RWPE2 (cell line): ENCODE measurements around the gene HNRNPA0.
"Not testable (repeated sequence)": the region's sequence is repeated elsewhere in the genome, so short reads cannot be mapped to it uniquely, and the experiment has no call there.

Source experiments
- ATAC-seq: fragments of 200-7000 bp; cut with Tn5 transposase; 3 replicates; pipeline ENCODE4 v1.9.1; 2021; ENCODE audit warnings: low read depth
- DNase-seq: peaks from one replicate; pipeline ENCODE4 v3.0.0-alpha.2; 2020; ENCODE audit warnings: low spot score
- H3K27ac ChIP-seq: fragments of 450-650 bp; 2 replicates; pipeline ENCODE4 v1.5.1; 2017; ENCODE audit warnings: mild to moderate bottlenecking; ENCODE audit not compliant: poor library complexity, severe bottlenecking
- H3K27me3 ChIP-seq: fragments of 250-450 bp; sonication (Bioruptor Pico); 2 replicates; pipeline ENCODE4 v1.5.1; 2021; ENCODE audit warnings: mild to moderate bottlenecking, moderate library complexity; ENCODE audit not compliant: insufficient read depth, poor library complexity, severe bottlenecking
- H3K36me3 ChIP-seq: fragments of 250-450 bp; sonication (Bioruptor Pico); 2 replicates; pipeline ENCODE4 v1.5.1; 2020; ENCODE audit warnings: low read depth, mild to moderate bottlenecking, moderate library complexity
- H3K4me1 ChIP-seq: fragments of 250-450 bp; sonication (Bioruptor Pico); 2 replicates; pipeline ENCODE4 v1.5.1; 2021; ENCODE audit warnings: mild to moderate bottlenecking, moderate library complexity; ENCODE audit not compliant: insufficient read depth, poor library complexity, severe bottlenecking
- H3K4me3 ChIP-seq: fragments of 250-450 bp; sonication (Bioruptor Pico); 2 replicates; pipeline ENCODE4 v1.5.1; 2021; ENCODE audit warnings: mild to moderate bottlenecking, moderate library complexity; ENCODE audit not compliant: severe bottlenecking
- H3K9me3 ChIP-seq: fragments of 250-450 bp; sonication (Bioruptor Pico); 2 replicates; pipeline ENCODE4 v1.5.1; 2021; ENCODE audit warnings: mild to moderate bottlenecking, moderate library complexity; ENCODE audit not compliant: severe bottlenecking
- CTCF ChIP-seq: fragments of 450-650 bp; IDR thresholded peaks from one replicate; pipeline ENCODE4 v1.5.1; 2017; ENCODE audit warnings: mild to moderate bottlenecking, moderate library complexity; ENCODE audit not compliant: poor library complexity, severe bottlenecking

The HNRNPA0 gene

GRCh38 chr5:137794863-137795262, 40.7 kb upstream of the HNRNPA0 start:
- TF ChIP-seq CTCF = no peak
- H3K4me3 ChIP-seq = no peak overlapping the region
- H3K36me3 ChIP-seq = no peaks in the 10 kb centered on the region
- H3K27ac ChIP-seq = no peak overlapping the region
- no peaks in the 10 kb centered on the region for H3K4me1 ChIP-seq
- no peaks in the 10 kb centered on the region for H3K9me3 ChIP-seq
- no peak for ATAC-seq
- DNase-seq = no peak
- peaks cover 10% of the 10 kb centered on the region for H3K27me3 ChIP-seq

- no peak overlapping the region for H3K27ac ChIP-seq
- no peak overlapping the region for H3K4me3 ChIP-seq
- no peaks in the 10 kb centered on the region for H3K4me1 ChIP-seq
- DNase-seq (no peak), ATAC-seq (no peak)
- no peak for TF ChIP-seq CTCF
- no peaks in the 10 kb centered on the region for H3K9me3 ChIP-seq
- H3K27me3 ChIP-seq = peaks cover 4% of the 10 kb centered on the region
- no peaks in the 10 kb centered on the region for H3K36me3 ChIP-seq
Measured at GRCh38 chr5:137792303-137792702, 38.1 kb upstream of the HNRNPA0 start.

GRCh38 chr5:137791799-137792198, 37.6 kb upstream of the HNRNPA0 start:
- Histone ChIP-seq H3K9me3 (no peaks in the 10 kb centered on the region), H3K4me1 (no peaks in the 10 kb centered on the region), H3K36me3 (no peaks in the 10 kb centered on the region), H3K4me3 (no peak overlapping the region), H3K27ac (no peak overlapping the region), H3K27me3 (peaks cover 2% of the 10 kb centered on the region)
- no peak for ATAC-seq
- no peak for TF ChIP-seq CTCF
- no peak for DNase-seq

- H3K4me1 ChIP-seq = no peaks in the 10 kb centered on the region
- no peak for ATAC-seq
Measured at GRCh38 chr5:137791387-137791786, 37.2 kb upstream of the HNRNPA0 start.

GRCh38 chr5:137788560-137788959, 34.4 kb upstream of the HNRNPA0 start:
- not testable (repeated sequence) for H3K27ac ChIP-seq, DNase-seq

More at GRCh38 chr5:137791387-137791786, 37.2 kb upstream of the HNRNPA0 start:
- Histone ChIP-seq H3K27me3 (no peaks in the 10 kb centered on the region), H3K27ac (no peak overlapping the region), H3K36me3 (no peaks in the 10 kb centered on the region), H3K4me3 (no peak overlapping the region), H3K9me3 (no peaks in the 10 kb centered on the region)
- no peak for TF ChIP-seq CTCF
- DNase-seq = no peak

More at GRCh38 chr5:137788560-137788959, 34.4 kb upstream of the HNRNPA0 start:
- not testable (repeated sequence) for ATAC-seq, H3K4me3 ChIP-seq, H3K9me3 ChIP-seq, H3K36me3 ChIP-seq, H3K4me1 ChIP-seq, H3K27me3 ChIP-seq
